HepG2 (cell line): ENCODE results near the gene PLXNB2. TPM values are rescaled to one million over a fixed set of nuclear protein-coding genes. Genes with fewer than 3 reads are reported as not detected.

Experiments used
- ATAC-seq: fragments of 200-7000 bp; cut with Tn5 transposase; 3 replicates; pipeline ENCODE4 v1.9.1; 2020; ENCODE audit warnings: mild to moderate bottlenecking, moderate library complexity
- BruUV-seq: library from RNA; stranded (reverse); fragments of 400-500 nt; replicated peaks from 2 replicates; lab custom pipeline; 2021; lab: Mats Ljungman, UMichigan
- CTCF ChIA-PET: fragments of 300-600 bp; formaldehyde crosslinking; extraction: SDS; loops from one replicate; lab custom pipeline; 2021; ENCODE audit warnings: low total read pairs, inconsistent platforms, low intra/inter-chr PET ratio; lab: Yijun Ruan, JAX
- POLR2A ChIA-PET: fragments of 350-600 bp; sonication (Branson Sonifier 250); formaldehyde crosslinking; loops from one replicate; lab custom pipeline; 2020; ENCODE audit warnings: antibody characterized with exemption, inconsistent platforms; lab: Yijun Ruan, JAX
- DNase-seq: peaks from one replicate; pipeline ENCODE4 v3.0.0-alpha.2; 2015; ENCODE audit warnings: low spot score
- FAIRE-seq: peaks from 3 replicates; lab custom pipeline; 2011; peaks lifted over from hg19 to GRCh38; lab: Jason Lieb, UNC
- H2AFZ ChIP-seq: one replicate; pipeline ENCODE4 v1.6.1; 2011; ENCODE audit warnings: low read length, inconsistent platforms
- H3K27ac ChIP-seq: fragments of 300-600 bp; 3 replicates; pipeline ENCODE4 v1.8.0; 2011; ENCODE audit warnings: mixed run types, mild to moderate bottlenecking, mixed read lengths, low read length, inconsistent platforms; ENCODE audit not compliant: insufficient read depth; ENCODE audit errors: extremely low read length
- H3K27me3 ChIP-seq, 2 experiments: fragments of 200-600 bp in 1 of 2; 2 replicates in 1 of 2; 3 replicates in 1 of 2; pipeline versions ENCODE4 v1.6.0 to v1.8.0; 2011; ENCODE audit warnings: low read length in 2 of 2, mild to moderate bottlenecking in 2 of 2, moderate library complexity in 2 of 2, inconsistent platforms in 1 of 2; ENCODE audit not compliant: insufficient read depth in 2 of 2, control insufficient read depth in 1 of 2
- H3K36me3 ChIP-seq, 2 experiments: fragments of 200-600 bp in 1 of 2; replicated peaks in 1 of 2; 2 replicates in 1 of 2; 3 replicates in 1 of 2; pipeline versions ENCODE4 v1.5.1 to v1.8.0; 2011; ENCODE audit warnings: low read length in 2 of 2, inconsistent platforms in 1 of 2; ENCODE audit not compliant: insufficient read depth in 2 of 2, control insufficient read depth in 1 of 2
- H3K4me1 ChIP-seq: 2 replicates; pipeline ENCODE4 v1.5.1; 2012; ENCODE audit warnings: low read length, inconsistent platforms; ENCODE audit not compliant: insufficient read depth
- H3K4me2 ChIP-seq: 2 replicates; pipeline ENCODE4 v1.6.0; 2011; ENCODE audit warnings: low read depth, low read length, inconsistent platforms
- H3K4me3 ChIP-seq, 3 experiments: fragments of 200-600 bp in 1 of 3; sonication (generic), shearing (Covaris generic) in 1 of 3; replicated peaks in 1 of 3; 2 replicates each; pipeline ENCODE4 v1.5.1; 2011 to 2016; ENCODE audit warnings: low read length in 3 of 3, inconsistent platforms in 2 of 3, low read depth in 2 of 3, mild to moderate bottlenecking in 2 of 3, control low read depth in 1 of 3, mixed read lengths in 1 of 3; ENCODE audit not compliant: insufficient read depth in 1 of 3
- H3K79me2 ChIP-seq: one replicate; pipeline ENCODE4 v1.6.1; 2011; ENCODE audit warnings: low read length, inconsistent platforms; ENCODE audit not compliant: insufficient read depth
- H3K9ac ChIP-seq: 2 replicates; pipeline ENCODE4 v1.6.0; 2011; ENCODE audit warnings: mild to moderate bottlenecking, low read depth, low read length, inconsistent platforms; ENCODE audit not compliant: insufficient read depth
- H3K9me3 ChIP-seq: 2 replicates; pipeline ENCODE4 v1.5.1; 2012; ENCODE audit warnings: mild to moderate bottlenecking, low read length
- H4K20me1 ChIP-seq: 2 replicates; pipeline ENCODE4 v1.6.0; 2011; ENCODE audit warnings: inconsistent platforms, mild to moderate bottlenecking, low read length, moderate library complexity; ENCODE audit not compliant: insufficient read depth
- ETS1 ChIP-seq: sonication (generic); formaldehyde crosslinking; IDR thresholded peaks from 2 replicates; pipeline ENCODE4 v1.4.0; 2020; ENCODE audit warnings: missing genetic modification reagents
- FLYWCH1 ChIP-seq: sonication (generic); formaldehyde crosslinking; IDR thresholded peaks from 2 replicates; pipeline ENCODE4 v1.8.1; 2023; ENCODE audit warnings: mild to moderate bottlenecking, missing genetic modification reagents
- FOXK2 ChIP-seq: fragments of 450-650 bp; IDR thresholded peaks from 2 replicates; pipeline ENCODE4 v1.6.1; 2016
- IRF2 ChIP-seq: IDR thresholded peaks from 2 replicates; pipeline ENCODE4 v1.6.1; 2018; ENCODE audit warnings: missing genetic modification reagents, missing compliant biosample characterization
- IRF9 ChIP-seq: sonication (generic); formaldehyde crosslinking; IDR thresholded peaks from 2 replicates; pipeline ENCODE4 v1.8.0; 2022; ENCODE audit warnings: missing genetic modification reagents, mild to moderate bottlenecking, borderline replicate concordance
- MTA1 ChIP-seq: sonication (generic); formaldehyde crosslinking; IDR thresholded peaks from 2 replicates; pipeline ENCODE4 v1.4.0; 2020; ENCODE audit warnings: missing genetic modification reagents, mild to moderate bottlenecking, borderline replicate concordance
- MXD3 ChIP-seq: IDR thresholded peaks from 2 replicates; pipeline ENCODE4 v1.6.1; 2016; ENCODE audit warnings: mild to moderate bottlenecking, missing biosample characterization, missing genetic modification reagents
- PPARG ChIP-seq: conservative IDR thresholded peaks from 2 replicates; pipeline ENCODE4 v1.6.1; 2016; ENCODE audit warnings: missing biosample characterization, missing genetic modification reagents
- SMYD3 ChIP-seq: sonication (generic); formaldehyde crosslinking; IDR thresholded peaks from 2 replicates; pipeline ENCODE4 v1.8.1; 2023; ENCODE audit warnings: mild to moderate bottlenecking, missing genetic modification reagents
- SNAPC2 ChIP-seq: sonication (generic); formaldehyde crosslinking; IDR thresholded peaks from 2 replicates; pipeline ENCODE4 v1.8.1; 2022; ENCODE audit warnings: mild to moderate bottlenecking, missing genetic modification reagents
- SP140L ChIP-seq: sonication (generic); formaldehyde crosslinking; IDR thresholded peaks from 2 replicates; pipeline ENCODE4 v1.4.0; 2020; ENCODE audit warnings: missing genetic modification reagents, borderline replicate concordance
- ZFP90 ChIP-seq: sonication (generic); formaldehyde crosslinking; IDR thresholded peaks from 2 replicates; pipeline ENCODE4 v1.8.0; 2022; ENCODE audit warnings: missing genetic modification reagents, mild to moderate bottlenecking, inconsistent platforms, borderline replicate concordance
- ZNF331 ChIP-seq: sonication (generic); formaldehyde crosslinking; IDR thresholded peaks from 2 replicates; pipeline ENCODE4 v1.4.0; 2020; ENCODE audit warnings: missing genetic modification reagents
- ZNF430 ChIP-seq: sonication (generic); formaldehyde crosslinking; IDR thresholded peaks from 2 replicates; pipeline ENCODE4 v1.9.0; 2021; ENCODE audit warnings: mild to moderate bottlenecking, missing genetic modification reagents
- ZNF737 ChIP-seq: sonication (generic); formaldehyde crosslinking; IDR thresholded peaks from 2 replicates; pipeline ENCODE4 v1.5.0; 2020; ENCODE audit warnings: missing genetic modification reagents, mild to moderate bottlenecking, borderline replicate concordance
- ZNF883 ChIP-seq: sonication (generic); formaldehyde crosslinking; IDR thresholded peaks from 2 replicates; pipeline ENCODE4 v1.5.1; 2020; ENCODE audit warnings: mild to moderate bottlenecking, missing genetic modification reagents; ENCODE audit errors: not compliant biosample characterization
- WGBS: methylation state at CpG from one replicate; pipeline ENCODE4 v1.1.6; 2017; ENCODE audit warnings: low lambda C conversion rate; 5-methylcytosine and 5-hydroxymethylcytosine counted together
- in situ Hi-C: cut with HindIII; loops from 2 replicates; pipeline ENCODE4 v1.10.0; 2017; ENCODE audit warnings: low pct_unique_long_range_greater_than_20kb; ENCODE audit not compliant: extremely low pct_ligation_motif_present
- intact Hi-C: fragments of 100-400 bp; cut with micrococcal nuclease; formaldehyde crosslinking; loops from one replicate; pipeline ENCODE4 v1.10.0; 2022; ENCODE audit not compliant: unreplicated experiment
- polyA plus RNA-seq, 8 experiments: library from polyadenylated mRNA; depleted of rRNA in 3 of 8; stranded (reverse) in 7 of 8; unstranded in 1 of 8; fragments of >200 nt; fragmentation: Illumina TruSeq in 4 of 8; extraction: Trizol in 4 of 8; gene quantifications; 2 replicates each; pipeline versions ENCODE4 v1.2.1 to v1.2.3, GENCODE V29; 2011 to 2016; ENCODE audit warnings: low read depth in 4 of 8, missing spikeins in 1 of 8, mixed read lengths in 1 of 8; ENCODE audit not compliant: insufficient read depth in 1 of 8
- total RNA-seq, 5 experiments: library from RNA; depleted of rRNA; stranded (reverse); fragments of >200 nt; fragmentation: Illumina TruSeq; extraction: Trizol; gene quantifications; 2 replicates each; pipeline ENCODE4 v1.2.3, GENCODE V29; 2016; ENCODE audit warnings: low read depth in 1 of 5

The PLXNB2 gene
- total and polyA plus RNA-seq, 2 of the 13 experiments (the other 11 are each of a cell fraction or from before 2014, with no cell fraction given) = 32.6 to 68.9 TPM

- no peak for TF ChIP-seq SMYD3 (CRISPR knock-in tag)
- TF ChIP-seq FLYWCH1 (CRISPR knock-in tag) = no peak
- TF ChIP-seq ETS1 (CRISPR knock-in tag) = no peak
- TF ChIP-seq SNAPC2 = no peak
- TF ChIP-seq, all 625 proteins: peak for 0
Measured at GRCh38 chr22:50233223-50233622, 74.2 kb downstream of the PLXNB2 start (continued).

- TF ChIP-seq FOXK2 (no peak), ZNF737 (CRISPR knock-in tag) (no peak), ZNF430 (CRISPR knock-in tag) (no peak), MTA1 (CRISPR knock-in tag) (no peak), PPARG (CRISPR knock-in tag) (no peak), ZNF883 (no peak), ZFP90 (CRISPR knock-in tag) (no peak), IRF9 (CRISPR knock-in tag) (no peak), ZNF331 (CRISPR knock-in tag) (no peak), SP140L (CRISPR knock-in tag) (no peak), IRF2 (CRISPR knock-in tag) (no peak), MXD3 (CRISPR knock-in tag) (no peak)
- CTCF ChIA-PET = no interaction called here
- FAIRE-seq = no peak
- no TSS peak for BruUV-seq
- H3K27ac ChIP-seq = no peak overlapping the region
- no peak for ATAC-seq
- H3K9me3 ChIP-seq = no peaks in the 10 kb centered on the region
- DNase-seq = no peak
- in situ Hi-C loops (no loop called here), intact Hi-C loops (no loop called here)
- no peaks in the 10 kb centered on the region for H3K27me3 ChIP-seq
- peaks cover 11% of the 10 kb centered on the region for H3K79me2 ChIP-seq
- H3K4me3 ChIP-seq = no peak overlapping the region
- no peak overlapping the region for H3K4me2 ChIP-seq
- no peak overlapping the region for H3K9ac ChIP-seq
- WGBS = 94% methylated on average over 16 of the region's 20 CpGs
- H2AFZ ChIP-seq = no peak overlapping the region
- peaks cover 6% of the 10 kb centered on the region; the same call in 1 of the 2 replicates for H4K20me1 ChIP-seq
- H3K36me3 ChIP-seq = peaks cover 12 to 22% of the 10 kb centered on the region in 2 experiments; a peak in 4 of 5 replicates
- POLR2A ChIA-PET = no interaction called here
- H3K4me1 ChIP-seq = no peaks in the 10 kb centered on the region
Measured at GRCh38 chr22:50232481-50233151, 74.8 kb downstream of the PLXNB2 start.
